HK-2 (cell line): Measurements from ENCODE around the gene SBNO2.
"Not testable (repeated sequence)": the region's sequence is repeated elsewhere in the genome, so short reads cannot be mapped to it uniquely, and the experiment has no call there.

Experiments
- DNase-seq: peaks from one replicate; pipeline ENCODE4 v3.0.0-alpha.2; 2018; ENCODE audit not compliant: unreplicated experiment

The SBNO2 gene

GRCh38 chr19:1173845-1174809 is at the start of gene SBNO2:
Gene SBNO2, minus strand, starts transcription at chr19:1174268. Its CDS starts 19,992 bp downstream, at chr19:1154276.
- peak; percentile 97 for DNase-seq

- peak; percentile 78 for DNase-seq
Measured at GRCh38 chr19:1223018-1223855, 49.2 kb upstream of the SBNO2 start.

GRCh38 chr19:1222394-1222793 is 48.3 kb upstream of the SBNO2 start:
- DNase-seq: no peak

- no peak for DNase-seq
Measured at GRCh38 chr19:1221904-1222255, 47.8 kb upstream of the SBNO2 start.

GRCh38 chr19:1220976-1221903 is 47.2 kb upstream of the SBNO2 start:
- DNase-seq: no peak

- DNase-seq: no peak
Measured at GRCh38 chr19:1220477-1220930, 46.4 kb upstream of the SBNO2 start.

- no peak for DNase-seq
Measured at GRCh38 chr19:1219786-1220476, 45.9 kb upstream of the SBNO2 start.

GRCh38 chr19:1218751-1219567 is 44.9 kb upstream of the SBNO2 start:
- DNase-seq: no peak

- DNase-seq: no peak
Measured at GRCh38 chr19:1217366-1217765, 43.3 kb upstream of the SBNO2 start.

- DNase-seq: no peak
Measured at GRCh38 chr19:1216756-1217155, 42.7 kb upstream of the SBNO2 start.

GRCh38 chr19:1214862-1215731 is 41.0 kb upstream of the SBNO2 start:
- no peak for DNase-seq

GRCh38 chr19:1214299-1214861 is 40.3 kb upstream of the SBNO2 start:
- DNase-seq: no peak

- DNase-seq: no peak
Measured at GRCh38 chr19:1213391-1214286, 39.6 kb upstream of the SBNO2 start.

GRCh38 chr19:1211494-1212234 is 37.6 kb upstream of the SBNO2 start:
- no peak for DNase-seq

- DNase-seq: no peak
Measured at GRCh38 chr19:1210227-1210538, 36.1 kb upstream of the SBNO2 start.

- not testable (repeated sequence) for DNase-seq
Measured at GRCh38 chr19:1208830-1209229, 34.8 kb upstream of the SBNO2 start.

- peak; percentile 55 for DNase-seq
Measured at GRCh38 chr19:1206864-1207450, 32.9 kb upstream of the SBNO2 start.
